OCI-LY1 (cell line): ENCODE data around the gene TBC1D4.

Source experiments
- H2AFZ ChIP-seq: fragments of 200-600 bp; sonication (generic), shearing (Covaris generic); 2 replicates; pipeline ENCODE4 v1.6.0; 2014; ENCODE audit warnings: antibody characterized with exemption, mild to moderate bottlenecking, low read length
- H3F3A ChIP-seq: fragments of 200-600 bp; sonication (generic), shearing (Covaris generic); 2 replicates; pipeline ENCODE4 v1.6.0; 2014; ENCODE audit warnings: mild to moderate bottlenecking, antibody characterized with exemption, low read length, moderate library complexity; ENCODE audit not compliant: insufficient read depth
- H3K27ac ChIP-seq: fragments of 200-600 bp; sonication (generic); 2 replicates; pipeline ENCODE4 v1.5.1; 2014; ENCODE audit warnings: low read length, mixed run types, mild to moderate bottlenecking, low read depth; ENCODE audit not compliant: poor library complexity, severe bottlenecking
- H3K27me3 ChIP-seq: fragments of 200-600 bp; sonication (generic); 2 replicates; pipeline ENCODE4 v1.6.0; 2014; ENCODE audit warnings: antibody characterized with exemption, mild to moderate bottlenecking, low read length, moderate library complexity; ENCODE audit not compliant: insufficient read depth
- H3K36me3 ChIP-seq: fragments of 200-600 bp; sonication (generic); 2 replicates; pipeline ENCODE4 v1.6.1; 2014; ENCODE audit warnings: mild to moderate bottlenecking, antibody characterized with exemption, low read length, moderate library complexity, mixed read lengths; ENCODE audit not compliant: insufficient read depth
- H3K4me1 ChIP-seq: fragments of 200-600 bp; sonication (generic); 2 replicates; pipeline ENCODE4 v1.5.1; 2014; ENCODE audit warnings: mild to moderate bottlenecking, low read length, moderate library complexity; ENCODE audit not compliant: insufficient read depth, severe bottlenecking
- H3K4me2 ChIP-seq: fragments of 200-600 bp; sonication (generic), shearing (Covaris generic); 2 replicates; pipeline ENCODE4 v1.6.1; 2014; ENCODE audit warnings: low read length
- H3K4me3 ChIP-seq: fragments of 200-600 bp; sonication (generic); 2 replicates; pipeline ENCODE4 v1.5.1; 2014; ENCODE audit warnings: low read length, low read depth, mild to moderate bottlenecking, mixed read lengths; ENCODE audit not compliant: poor library complexity, severe bottlenecking
- H3K79me2 ChIP-seq: fragments of 200-600 bp; shearing (Covaris generic); 2 replicates; pipeline ENCODE4 v1.6.1; 2016; ENCODE audit warnings: mixed run types, low read length, mixed read lengths; ENCODE audit not compliant: insufficient read depth
- H3K9ac ChIP-seq: fragments of 200-600 bp; sonication (generic), shearing (Covaris generic); 2 replicates; pipeline ENCODE4 v1.6.1; 2014; ENCODE audit warnings: mild to moderate bottlenecking, low read length, mixed read lengths
- H3K9me2 ChIP-seq: fragments of 200-600 bp; sonication (generic), shearing (Covaris generic); 2 replicates; pipeline ENCODE4 v1.6.1; 2014; ENCODE audit warnings: low read depth, mild to moderate bottlenecking, low read length, mixed read lengths
- H3K9me3 ChIP-seq: fragments of 200-600 bp; shearing (Covaris generic); 2 replicates; pipeline ENCODE4 v1.6.1; 2014; ENCODE audit warnings: low read length, mixed read lengths
- H4K20me1 ChIP-seq: fragments of 200-600 bp; sonication (generic), shearing (Covaris generic); 2 replicates; pipeline ENCODE4 v1.6.0; 2016; ENCODE audit warnings: mild to moderate bottlenecking, low read length; ENCODE audit not compliant: insufficient read depth
- EZH2 ChIP-seq: fragments of 200-600 bp; sonication (generic), shearing (Covaris generic); IDR thresholded peaks from 2 replicates; pipeline ENCODE4 v1.8.0; 2017; ENCODE audit warnings: borderline replicate concordance, mixed run types, mild to moderate bottlenecking, antibody characterized with exemption, low read length, moderate library complexity, mixed read lengths
- TF ChIP-seq, protein P1 (sequence below): fragments of 200-600 bp; sonication (generic), shearing (Covaris generic); IDR thresholded peaks from 2 replicates; pipeline ENCODE4 v1.5.1; 2017; ENCODE audit warnings: mild to moderate bottlenecking, antibody characterized with exemption, low read length, moderate library complexity, mixed read lengths

The TBC1D4 gene

DNA sequence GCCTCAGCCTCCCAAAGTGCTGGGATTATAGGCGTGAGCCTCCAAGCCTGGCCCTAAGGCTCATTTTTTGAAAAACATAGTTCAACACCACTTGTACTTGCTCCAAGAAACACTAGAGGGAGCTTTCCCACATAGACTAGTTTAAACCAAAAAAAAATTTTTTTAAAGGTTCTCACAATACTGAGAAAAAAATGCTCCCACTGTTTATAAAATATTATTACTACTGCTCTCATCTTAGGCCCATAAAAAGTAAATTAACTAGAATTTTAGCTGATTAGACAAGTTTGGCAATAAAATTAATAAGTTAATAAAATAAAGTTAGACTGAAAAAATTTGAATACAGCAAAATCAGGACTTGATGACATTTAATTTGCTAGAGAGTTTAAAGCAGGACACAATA, 109.5 kb downstream of the TBC1D4 start:
- TF ChIP-seq, protein P1, sequence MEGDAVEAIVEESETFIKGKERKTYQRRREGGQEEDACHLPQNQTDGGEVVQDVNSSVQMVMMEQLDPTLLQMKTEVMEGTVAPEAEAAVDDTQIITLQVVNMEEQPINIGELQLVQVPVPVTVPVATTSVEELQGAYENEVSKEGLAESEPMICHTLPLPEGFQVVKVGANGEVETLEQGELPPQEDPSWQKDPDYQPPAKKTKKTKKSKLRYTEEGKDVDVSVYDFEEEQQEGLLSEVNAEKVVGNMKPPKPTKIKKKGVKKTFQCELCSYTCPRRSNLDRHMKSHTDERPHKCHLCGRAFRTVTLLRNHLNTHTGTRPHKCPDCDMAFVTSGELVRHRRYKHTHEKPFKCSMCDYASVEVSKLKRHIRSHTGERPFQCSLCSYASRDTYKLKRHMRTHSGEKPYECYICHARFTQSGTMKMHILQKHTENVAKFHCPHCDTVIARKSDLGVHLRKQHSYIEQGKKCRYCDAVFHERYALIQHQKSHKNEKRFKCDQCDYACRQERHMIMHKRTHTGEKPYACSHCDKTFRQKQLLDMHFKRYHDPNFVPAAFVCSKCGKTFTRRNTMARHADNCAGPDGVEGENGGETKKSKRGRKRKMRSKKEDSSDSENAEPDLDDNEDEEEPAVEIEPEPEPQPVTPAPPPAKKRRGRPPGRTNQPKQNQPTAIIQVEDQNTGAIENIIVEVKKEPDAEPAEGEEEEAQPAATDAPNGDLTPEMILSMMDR, result peak; percentile 60
- TF ChIP-seq EZH2, result no peak
- Histone ChIP-seq H3K9ac (no peak overlapping the region), H3K4me2 (no peak overlapping the region)

GRCh38 chr13:75371203-75371602, 110.8 kb downstream of the TBC1D4 start:
- H3K79me2 ChIP-seq, result no peaks in the 10 kb centered on the region
- H3K4me3 ChIP-seq, result no peak overlapping the region
- H3F3A ChIP-seq, result no peaks in the 10 kb centered on the region
- no peak overlapping the region for H3K9ac ChIP-seq
- TF ChIP-seq EZH2, result no peak
- no peaks in the 10 kb centered on the region for H4K20me1 ChIP-seq
- no peak overlapping the region for H3K4me2 ChIP-seq
- no peaks in the 10 kb centered on the region for H3K4me1 ChIP-seq
- H3K27ac ChIP-seq, result no peak overlapping the region
- H3K27me3 ChIP-seq, result no peaks in the 10 kb centered on the region; the same call in 1 of the 2 replicates
- H3K9me2 ChIP-seq, result no peaks in the 10 kb centered on the region
- no peaks in the 10 kb centered on the region for H3K36me3 ChIP-seq
- H2AFZ ChIP-seq, result no peak overlapping the region
- H3K9me3 ChIP-seq, result no peaks in the 10 kb centered on the region

More for the DNA sequence above, 109.5 kb downstream of the TBC1D4 start:
- H3K4me3 ChIP-seq, result no peak overlapping the region
- no peaks in the 10 kb centered on the region for H3K36me3 ChIP-seq
- H3K79me2 ChIP-seq, result no peaks in the 10 kb centered on the region
- H3K9me2 ChIP-seq, result no peaks in the 10 kb centered on the region
- H3F3A ChIP-seq, result no peaks in the 10 kb centered on the region
- no peak overlapping the region for H3K27ac ChIP-seq
- no peaks in the 10 kb centered on the region for H4K20me1 ChIP-seq
- H2AFZ ChIP-seq, result no peak overlapping the region
- no peaks in the 10 kb centered on the region for H3K4me1 ChIP-seq
- H3K9me3 ChIP-seq, result no peaks in the 10 kb centered on the region
- H3K27me3 ChIP-seq, result no peaks in the 10 kb centered on the region; the same call in 1 of the 2 replicates

GRCh38 chr13:75370774-75371173, 111.2 kb downstream of the TBC1D4 start:
- Histone ChIP-seq H3K9ac (no peak overlapping the region), H3K4me2 (no peak overlapping the region), H3K4me3 (no peak overlapping the region), H3K36me3 (no peaks in the 10 kb centered on the region), H3K9me3 (no peaks in the 10 kb centered on the region), H3K4me1 (no peaks in the 10 kb centered on the region), H3F3A (no peaks in the 10 kb centered on the region), H3K9me2 (no peaks in the 10 kb centered on the region), H3K27me3 (no peaks in the 10 kb centered on the region; the same call in 1 of the 2 replicates), H3K27ac (no peak overlapping the region), H4K20me1 (no peaks in the 10 kb centered on the region), H3K79me2 (no peaks in the 10 kb centered on the region), H2AFZ (no peak overlapping the region)
- TF ChIP-seq EZH2, result no peak
- TF ChIP-seq, protein P1, result no peak

- Histone ChIP-seq H3K79me2 (no peaks in the 10 kb centered on the region), H3K9me3 (no peaks in the 10 kb centered on the region), H2AFZ (no peak overlapping the region), H3K27ac (no peak overlapping the region), H3K4me2 (no peak overlapping the region), H3K4me3 (no peak overlapping the region), H3K36me3 (no peaks in the 10 kb centered on the region), H4K20me1 (no peaks in the 10 kb centered on the region), H3F3A (no peaks in the 10 kb centered on the region), H3K4me1 (no peaks in the 10 kb centered on the region), H3K9ac (no peak overlapping the region), H3K27me3 (no peaks in the 10 kb centered on the region; the same call in 1 of the 2 replicates), H3K9me2 (no peaks in the 10 kb centered on the region)
- TF ChIP-seq EZH2, result no peak
Observed at GRCh38 chr13:75369981-75370380, 112.0 kb downstream of the TBC1D4 start.
